HepG2 (cell line): ENCODE results near the gene ZNF331. TPM values are rescaled to one million over a fixed set of nuclear protein-coding genes. Genes with fewer than 3 reads are reported as not detected.
A peak's percentile ranks its signal among the peaks of the same experiment; 100 is the strongest.
"Not testable (repeated sequence)": the region's sequence is repeated elsewhere in the genome, so short reads cannot be mapped to it uniquely, and the experiment has no call there.

Source experiments
- DMAP1 ChIP-seq: IDR thresholded peaks from 2 replicates; pipeline ENCODE4 v1.6.1; 2016
- FOXK2 ChIP-seq: fragments of 450-650 bp; IDR thresholded peaks from 2 replicates; pipeline ENCODE4 v1.6.1; 2016
- LCORL ChIP-seq, 2 experiments: fragments of 450-650 bp in 1 of 2; sonication (generic) in 1 of 2; formaldehyde crosslinking in 1 of 2; IDR thresholded peaks; 2 replicates each; pipeline versions ENCODE4 v1.5.0 to v1.6.1; 2017 to 2020; ENCODE audit warnings: antibody characterized with exemption in 1 of 2, missing genetic modification reagents in 1 of 2
- MAFK ChIP-seq, 2 experiments: IDR thresholded peaks in 1 of 2; conservative IDR thresholded peaks in 1 of 2; 2 replicates each; pipeline ENCODE4 v1.6.1; 2011; ENCODE audit warnings: improper control_type of control experiment in 2 of 2, low read length in 2 of 2
- MIXL1 ChIP-seq: IDR thresholded peaks from 2 replicates; pipeline ENCODE4 v1.6.1; 2016
- RARA ChIP-seq: IDR thresholded peaks from 2 replicates; pipeline ENCODE4 v1.6.1; 2016; ENCODE audit warnings: missing genetic modification reagents, missing compliant biosample characterization
- RFX1 ChIP-seq: fragments of 450-650 bp; IDR thresholded peaks from 2 replicates; pipeline ENCODE4 v1.6.1; 2017
- SKI ChIP-seq: fragments of 450-650 bp; IDR thresholded peaks from one replicate; pipeline ENCODE4 v1.6.1; 2018; ENCODE audit warnings: mild to moderate bottlenecking; ENCODE audit not compliant: partially characterized antibody
- SPEN ChIP-seq: sonication (generic); formaldehyde crosslinking; IDR thresholded peaks from 2 replicates; pipeline ENCODE4 v1.5.1; 2020; ENCODE audit warnings: low read depth, mild to moderate bottlenecking, missing genetic modification reagents
- THAP11 ChIP-seq: IDR thresholded peaks from 2 replicates; pipeline ENCODE4 v1.6.1; 2016; ENCODE audit warnings: missing biosample characterization, missing genetic modification reagents
- ZNF350 ChIP-seq: sonication (generic); formaldehyde crosslinking; IDR thresholded peaks from 2 replicates; pipeline ENCODE4 v1.4.0; 2020; ENCODE audit warnings: mild to moderate bottlenecking, low read depth, missing genetic modification reagents, borderline replicate concordance
- polyA plus RNA-seq, 8 experiments: library from polyadenylated mRNA; depleted of rRNA in 3 of 8; stranded (reverse) in 7 of 8; unstranded in 1 of 8; fragments of >200 nt; fragmentation: Illumina TruSeq in 4 of 8; extraction: Trizol in 4 of 8; gene quantifications; 2 replicates each; pipeline versions ENCODE4 v1.2.1 to v1.2.3, GENCODE V29; 2011 to 2016; ENCODE audit warnings: low read depth in 4 of 8, missing spikeins in 1 of 8, mixed read lengths in 1 of 8; ENCODE audit not compliant: insufficient read depth in 1 of 8
- total RNA-seq, 5 experiments: library from RNA; depleted of rRNA; stranded (reverse); fragments of >200 nt; fragmentation: Illumina TruSeq; extraction: Trizol; gene quantifications; 2 replicates each; pipeline ENCODE4 v1.2.3, GENCODE V29; 2016; ENCODE audit warnings: low read depth in 1 of 5
- TF ChIP-seq, protein P1 (sequence below): sonication (generic); formaldehyde crosslinking; conservative IDR thresholded peaks from 2 replicates; pipeline ENCODE4 v1.4.0; 2020; ENCODE audit warnings: missing genetic modification reagents
- TF ChIP-seq, protein P2 (sequence below): sonication (generic); formaldehyde crosslinking; IDR thresholded peaks from 2 replicates; pipeline ENCODE4 v1.4.0; 2020; ENCODE audit warnings: missing genetic modification reagents
- TF ChIP-seq, protein P3 (sequence below): sonication (generic); formaldehyde crosslinking; IDR thresholded peaks from 2 replicates; pipeline ENCODE4 v1.8.0; 2022; ENCODE audit warnings: missing genetic modification reagents, mild to moderate bottlenecking, moderate library complexity, borderline replicate concordance
- TF ChIP-seq, protein P4 (sequence below), 2 experiments: fragments of 450-650 bp in 1 of 2; sonication (generic) in 1 of 2; formaldehyde crosslinking; IDR thresholded peaks; 2 replicates each; pipeline versions ENCODE4 v1.5.0 to v1.8.0; 2020 to 2022; ENCODE audit warnings: mild to moderate bottlenecking in 1 of 2, missing genetic modification reagents in 1 of 2
- TF ChIP-seq, protein P5 (sequence below): IDR thresholded peaks from 2 replicates; pipeline ENCODE4 v1.4.0; 2020; ENCODE audit warnings: mild to moderate bottlenecking, missing genetic modification reagents

The ZNF331 gene
- total and polyA plus RNA-seq, 2 of the 13 experiments (the other 11 are each of a cell fraction or from before 2014, with no cell fraction given) = 8.2 to 13.3 TPM

DNA sequence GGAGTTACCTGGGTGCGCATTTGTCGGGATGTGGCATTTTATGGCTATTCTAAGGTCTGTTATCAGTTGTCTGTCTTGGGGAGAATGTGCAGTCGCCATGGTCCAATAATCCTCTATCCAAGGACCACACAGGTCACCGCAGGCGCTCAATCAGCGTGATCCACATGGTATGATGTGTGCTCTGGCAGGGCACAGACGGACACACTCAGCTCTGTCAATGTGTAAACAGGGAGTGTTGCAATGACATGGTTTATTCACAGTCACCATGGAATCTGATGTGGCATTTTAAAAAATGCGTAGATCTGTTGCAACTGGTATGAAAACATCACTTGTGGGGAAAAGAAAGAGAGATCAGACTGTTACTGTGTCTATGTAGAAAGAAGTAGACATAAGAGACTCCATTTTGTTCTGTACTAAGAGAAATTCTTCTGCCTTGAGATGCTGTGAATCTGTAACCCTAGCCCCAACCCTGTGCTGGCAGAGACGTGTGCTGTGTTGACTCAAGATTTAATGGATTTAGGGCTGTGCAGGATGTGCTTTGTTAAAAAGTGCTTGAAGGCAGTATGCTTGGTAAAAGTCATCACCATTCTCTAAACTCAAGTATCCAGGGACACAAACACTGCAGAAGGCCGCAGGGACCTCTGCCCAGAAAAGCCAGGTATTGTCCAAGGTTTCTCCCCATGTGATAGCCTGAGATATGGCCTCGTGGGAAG lies 40.5 kb upstream of the ZNF331 start (continued):
- TF ChIP-seq RFX1 (peak; percentile 41; the same call in 1 of the 2 replicates), THAP11 (CRISPR knock-in tag) (peak; percentile 57), MAFK (conservative IDR thresholded peaks at IDR 0.05 in 1 of 2, IDR thresholded peaks at IDR 0.05 in 1 of 2; ENCODE audit: low read length in 2 of 2) (0 out of 4 replicates have a peak, but pooled peaks of 1 of the 2 experiments have one; percentile 3), SKI (peak; percentile 68), DMAP1 (peak; percentile 58; the same call in 1 of the 2 replicates), SPEN (CRISPR knock-in tag) (peak; percentile 50; the same call in 1 of the 2 replicates), RARA (peak; percentile 60), MIXL1 (peak; percentile 68; the same call in 1 of the 2 replicates), ZNF350 (CRISPR knock-in tag) (0 out of 2 replicates have a peak, but pooled peaks have one; percentile 39), LCORL (CRISPR knock-in tag; IDR thresholded peaks at IDR 0.05) (peak; percentile 66), FOXK2 (peak; percentile 94)
- TF ChIP-seq, protein P1, sequence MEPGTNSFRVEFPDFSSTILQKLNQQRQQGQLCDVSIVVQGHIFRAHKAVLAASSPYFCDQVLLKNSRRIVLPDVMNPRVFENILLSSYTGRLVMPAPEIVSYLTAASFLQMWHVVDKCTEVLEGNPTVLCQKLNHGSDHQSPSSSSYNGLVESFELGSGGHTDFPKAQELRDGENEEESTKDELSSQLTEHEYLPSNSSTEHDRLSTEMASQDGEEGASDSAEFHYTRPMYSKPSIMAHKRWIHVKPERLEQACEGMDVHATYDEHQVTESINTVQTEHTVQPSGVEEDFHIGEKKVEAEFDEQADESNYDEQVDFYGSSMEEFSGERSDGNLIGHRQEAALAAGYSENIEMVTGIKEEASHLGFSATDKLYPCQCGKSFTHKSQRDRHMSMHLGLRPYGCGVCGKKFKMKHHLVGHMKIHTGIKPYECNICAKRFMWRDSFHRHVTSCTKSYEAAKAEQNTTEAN (CRISPR knock-in tag) = peak; percentile 96
- TF ChIP-seq, protein P2, sequence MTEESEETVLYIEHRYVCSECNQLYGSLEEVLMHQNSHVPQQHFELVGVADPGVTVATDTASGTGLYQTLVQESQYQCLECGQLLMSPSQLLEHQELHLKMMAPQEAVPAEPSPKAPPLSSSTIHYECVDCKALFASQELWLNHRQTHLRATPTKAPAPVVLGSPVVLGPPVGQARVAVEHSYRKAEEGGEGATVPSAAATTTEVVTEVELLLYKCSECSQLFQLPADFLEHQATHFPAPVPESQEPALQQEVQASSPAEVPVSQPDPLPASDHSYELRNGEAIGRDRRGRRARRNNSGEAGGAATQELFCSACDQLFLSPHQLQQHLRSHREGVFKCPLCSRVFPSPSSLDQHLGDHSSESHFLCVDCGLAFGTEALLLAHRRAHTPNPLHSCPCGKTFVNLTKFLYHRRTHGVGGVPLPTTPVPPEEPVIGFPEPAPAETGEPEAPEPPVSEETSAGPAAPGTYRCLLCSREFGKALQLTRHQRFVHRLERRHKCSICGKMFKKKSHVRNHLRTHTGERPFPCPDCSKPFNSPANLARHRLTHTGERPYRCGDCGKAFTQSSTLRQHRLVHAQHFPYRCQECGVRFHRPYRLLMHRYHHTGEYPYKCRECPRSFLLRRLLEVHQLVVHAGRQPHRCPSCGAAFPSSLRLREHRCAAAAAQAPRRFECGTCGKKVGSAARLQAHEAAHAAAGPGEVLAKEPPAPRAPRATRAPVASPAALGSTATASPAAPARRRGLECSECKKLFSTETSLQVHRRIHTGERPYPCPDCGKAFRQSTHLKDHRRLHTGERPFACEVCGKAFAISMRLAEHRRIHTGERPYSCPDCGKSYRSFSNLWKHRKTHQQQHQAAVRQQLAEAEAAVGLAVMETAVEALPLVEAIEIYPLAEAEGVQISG (CRISPR knock-in tag) = peak; percentile 25; the same call in 1 of the 2 replicates
- TF ChIP-seq, protein P3, sequence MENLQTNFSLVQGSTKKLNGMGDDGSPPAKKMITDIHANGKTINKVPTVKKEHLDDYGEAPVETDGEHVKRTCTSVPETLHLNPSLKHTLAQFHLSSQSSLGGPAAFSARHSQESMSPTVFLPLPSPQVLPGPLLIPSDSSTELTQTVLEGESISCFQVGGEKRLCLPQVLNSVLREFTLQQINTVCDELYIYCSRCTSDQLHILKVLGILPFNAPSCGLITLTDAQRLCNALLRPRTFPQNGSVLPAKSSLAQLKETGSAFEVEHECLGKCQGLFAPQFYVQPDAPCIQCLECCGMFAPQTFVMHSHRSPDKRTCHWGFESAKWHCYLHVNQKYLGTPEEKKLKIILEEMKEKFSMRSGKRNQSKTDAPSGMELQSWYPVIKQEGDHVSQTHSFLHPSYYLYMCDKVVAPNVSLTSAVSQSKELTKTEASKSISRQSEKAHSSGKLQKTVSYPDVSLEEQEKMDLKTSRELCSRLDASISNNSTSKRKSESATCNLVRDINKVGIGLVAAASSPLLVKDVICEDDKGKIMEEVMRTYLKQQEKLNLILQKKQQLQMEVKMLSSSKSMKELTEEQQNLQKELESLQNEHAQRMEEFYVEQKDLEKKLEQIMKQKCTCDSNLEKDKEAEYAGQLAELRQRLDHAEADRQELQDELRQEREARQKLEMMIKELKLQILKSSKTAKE (CRISPR knock-in tag) = peak; percentile 55; the same call in 1 of the 2 replicates
- TF ChIP-seq LCORL (IDR thresholded peaks at IDR 0.05) = not testable (repeated sequence)
- TF ChIP-seq, protein P4, sequence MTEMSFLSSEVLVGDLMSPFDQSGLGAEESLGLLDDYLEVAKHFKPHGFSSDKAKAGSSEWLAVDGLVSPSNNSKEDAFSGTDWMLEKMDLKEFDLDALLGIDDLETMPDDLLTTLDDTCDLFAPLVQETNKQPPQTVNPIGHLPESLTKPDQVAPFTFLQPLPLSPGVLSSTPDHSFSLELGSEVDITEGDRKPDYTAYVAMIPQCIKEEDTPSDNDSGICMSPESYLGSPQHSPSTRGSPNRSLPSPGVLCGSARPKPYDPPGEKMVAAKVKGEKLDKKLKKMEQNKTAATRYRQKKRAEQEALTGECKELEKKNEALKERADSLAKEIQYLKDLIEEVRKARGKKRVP (CRISPR knock-in tag; IDR thresholded peaks at IDR 0.05) = peak in 1 of 2 experiments; percentile 84; a peak in 2 of 4 replicates
- TF ChIP-seq, protein P5, sequence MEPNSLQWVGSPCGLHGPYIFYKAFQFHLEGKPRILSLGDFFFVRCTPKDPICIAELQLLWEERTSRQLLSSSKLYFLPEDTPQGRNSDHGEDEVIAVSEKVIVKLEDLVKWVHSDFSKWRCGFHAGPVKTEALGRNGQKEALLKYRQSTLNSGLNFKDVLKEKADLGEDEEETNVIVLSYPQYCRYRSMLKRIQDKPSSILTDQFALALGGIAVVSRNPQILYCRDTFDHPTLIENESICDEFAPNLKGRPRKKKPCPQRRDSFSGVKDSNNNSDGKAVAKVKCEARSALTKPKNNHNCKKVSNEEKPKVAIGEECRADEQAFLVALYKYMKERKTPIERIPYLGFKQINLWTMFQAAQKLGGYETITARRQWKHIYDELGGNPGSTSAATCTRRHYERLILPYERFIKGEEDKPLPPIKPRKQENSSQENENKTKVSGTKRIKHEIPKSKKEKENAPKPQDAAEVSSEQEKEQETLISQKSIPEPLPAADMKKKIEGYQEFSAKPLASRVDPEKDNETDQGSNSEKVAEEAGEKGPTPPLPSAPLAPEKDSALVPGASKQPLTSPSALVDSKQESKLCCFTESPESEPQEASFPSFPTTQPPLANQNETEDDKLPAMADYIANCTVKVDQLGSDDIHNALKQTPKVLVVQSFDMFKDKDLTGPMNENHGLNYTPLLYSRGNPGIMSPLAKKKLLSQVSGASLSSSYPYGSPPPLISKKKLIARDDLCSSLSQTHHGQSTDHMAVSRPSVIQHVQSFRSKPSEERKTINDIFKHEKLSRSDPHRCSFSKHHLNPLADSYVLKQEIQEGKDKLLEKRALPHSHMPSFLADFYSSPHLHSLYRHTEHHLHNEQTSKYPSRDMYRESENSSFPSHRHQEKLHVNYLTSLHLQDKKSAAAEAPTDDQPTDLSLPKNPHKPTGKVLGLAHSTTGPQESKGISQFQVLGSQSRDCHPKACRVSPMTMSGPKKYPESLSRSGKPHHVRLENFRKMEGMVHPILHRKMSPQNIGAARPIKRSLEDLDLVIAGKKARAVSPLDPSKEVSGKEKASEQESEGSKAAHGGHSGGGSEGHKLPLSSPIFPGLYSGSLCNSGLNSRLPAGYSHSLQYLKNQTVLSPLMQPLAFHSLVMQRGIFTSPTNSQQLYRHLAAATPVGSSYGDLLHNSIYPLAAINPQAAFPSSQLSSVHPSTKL = peak; percentile 76
